GM18951 (cell line): ENCODE results near the gene NKPD1.

Source experiments
- POLR2A ChIP-seq: IDR thresholded peaks from 4 replicates; pipeline ENCODE4 v1.6.1; 2011; ENCODE audit warnings: mild to moderate bottlenecking; ENCODE audit not compliant: insufficient read length, insufficient read depth; ENCODE audit errors: extremely low read depth
- in situ Hi-C: fragments of 300-500 bp; cut with MboI; formaldehyde crosslinking; loops from one replicate; pipeline ENCODE4 v1.12.0; 2022; ENCODE audit warnings: low sequenced_read_pairs, mixed read lengths, inconsistent platforms; ENCODE audit not compliant: unreplicated experiment

The NKPD1 gene

GRCh38 chr19:45156011-45156630 is 4.7 kb downstream of the NKPD1 start:
- no peak for TF ChIP-seq POLR2A
- in situ Hi-C loops = no loop called here

- in situ Hi-C loops = no loop called here
- no peak for TF ChIP-seq POLR2A
Observed at GRCh38 chr19:45154064-45154827, 6.5 kb downstream of the NKPD1 start.

GRCh38 chr19:45153339-45154063 is 7.3 kb downstream of the NKPD1 start:
- in situ Hi-C loops = no loop called here
- TF ChIP-seq POLR2A = no peak

- no peak for TF ChIP-seq POLR2A
- in situ Hi-C loops = no loop called here
Observed at GRCh38 chr19:45152504-45153338, 8.1 kb downstream of the NKPD1 start.

- in situ Hi-C loops = no loop called here
- no peak for TF ChIP-seq POLR2A
Observed at GRCh38 chr19:45151821-45152503, 8.8 kb downstream of the NKPD1 start.

GRCh38 chr19:45151320-45151719 is 9.5 kb downstream of the NKPD1 start:
- in situ Hi-C loops = no loop called here

GRCh38 chr19:45150751-45151281 is 10.0 kb downstream of the NKPD1 start:
- TF ChIP-seq POLR2A = no peak
- in situ Hi-C loops = no loop called here

More at GRCh38 chr19:45151320-45151719, 9.5 kb downstream of the NKPD1 start:
- no peak for TF ChIP-seq POLR2A

- TF ChIP-seq POLR2A = no peak
- in situ Hi-C loops = no loop called here
Observed at GRCh38 chr19:45150180-45150579, 10.6 kb downstream of the NKPD1 start.

- TF ChIP-seq POLR2A = no peak
- in situ Hi-C loops = no loop called here
Observed at GRCh38 chr19:45149129-45149528, 11.7 kb downstream of the NKPD1 start.

GRCh38 chr19:45147835-45148676 is 12.7 kb downstream of the NKPD1 start:
- in situ Hi-C loops = no loop called here
- no peak for TF ChIP-seq POLR2A

- in situ Hi-C loops = no loop called here
- TF ChIP-seq POLR2A = no peak
Observed at GRCh38 chr19:45146741-45147205, 14.0 kb downstream of the NKPD1 start.
